Measurements from ENCODE around the gene MMP3. TPM values are rescaled to one million over a fixed set of nuclear protein-coding genes. Genes with fewer than 3 reads are reported as not detected.

Gene MMP3
- total RNA-seq, 1 experiment from 2014 or later, result not detected

GRCh38 chr11:102809971-102810370, 33.4 kb downstream of the MMP3 start:
- Histone ChIP-seq H2AFZ (ENCODE audit: low read depth, low read length, poor library complexity, severe bottlenecking) (no peak overlapping the region), H3K27ac (ENCODE audit: low read depth, low read length) (no peak overlapping the region), H3K36me3 (ENCODE audit: control insufficient read depth in 1 of 2, insufficient read depth in 2 of 2, low read length in 2 of 2) (no peaks in the 10 kb centered on the region), H3K9ac (ENCODE audit: low read length) (no peak overlapping the region), H3K4me2 (ENCODE audit: low read length) (no peak overlapping the region), H3K9me3 (ENCODE audit: control insufficient read depth in 1 of 2, insufficient read depth in 1 of 2, low read depth in 1 of 2, low read length in 2 of 2) (no peaks in the 10 kb centered on the region), H3K9me2 (ENCODE audit: insufficient read depth) (no peaks in the 10 kb centered on the region), H4K20me1 (ENCODE audit: insufficient read depth) (no peaks in the 10 kb centered on the region), H3K4me1 (ENCODE audit: control insufficient read depth in 1 of 2, insufficient read depth in 2 of 2, low read length in 2 of 2) (peaks cover 3 to 14% of the 10 kb centered on the region in 2 experiments; a peak in 3 of 4 replicates), H3K79me2 (ENCODE audit: insufficient read depth, low read length) (no peaks in the 10 kb centered on the region), H3K27me3 (ENCODE audit: insufficient read depth, low read length) (no peaks in the 10 kb centered on the region), H3K4me3 (replicated peaks in 1 of 2; ENCODE audit: low read depth in 1 of 2, low read length in 2 of 2) (no peak overlapping the region)
- intact Hi-C loops (cut with micrococcal nuclease), result loop anchor here (2.0 to 10.0 kb wide), 2 partner anchors 131 to 245 kb away; no protein-coding TSS in a partner anchor
- RAD21 ChIA-PET (ENCODE audit: low non-redundant PET in 1 of 2, low total read pairs in 2 of 2, uncharacterized antibody in 2 of 2, unreplicated experiment in 2 of 2), result no interaction called here
- CTCF ChIA-PET, result interaction anchor here (0.7 to 0.8 kb wide), 2 partner anchors 13 kb away, joined by 3 read pairs; no protein-coding TSS in a partner anchor
- DNase-seq (ENCODE audit: low read depth, low spot score), result no peak
- BruUV-seq (replicated peaks), result no TSS peak
- POLR2A ChIA-PET, result no interaction called here
- TF ChIP-seq ATF3 (IDR thresholded peaks at IDR 0.05) (no peak), ELF1 (IDR thresholded peaks at IDR 0.05; ENCODE audit: borderline replicate concordance, low read depth) (no peak), CTCF (IDR thresholded peaks at IDR 0.05 in 2 of 3, conservative IDR thresholded peaks at IDR 0.05 in 1 of 3; ENCODE audit: borderline replicate concordance in 1 of 3, insufficient read depth in 1 of 3, low read depth in 2 of 3, low read length in 2 of 3) (no peak), SRF (IDR thresholded peaks at IDR 0.05; ENCODE audit: low read depth) (no peak), JUND (IDR thresholded peaks at IDR 0.05) (no peak), POLR2A (IDR thresholded peaks at IDR 0.05; ENCODE audit: borderline replicate concordance, extremely low read depth, insufficient read depth, insufficient read length) (no peak), SIN3A (IDR thresholded peaks at IDR 0.05; ENCODE audit: low read depth) (no peak), FOSL1 (IDR thresholded peaks at IDR 0.05; ENCODE audit: low read depth) (no peak), EZH2phosphoT487 (IDR thresholded peaks at IDR 0.05; ENCODE audit: borderline replicate concordance) (no peak), EGR1 (IDR thresholded peaks at IDR 0.05; ENCODE audit: low read depth) (no peak), ZFX (IDR thresholded peaks at IDR 0.05) (no peak), TCF7L2 (IDR thresholded peaks at IDR 0.05; ENCODE audit: borderline replicate concordance, extremely low read depth, insufficient read depth, insufficient read length) (no peak), ZBTB33 (IDR thresholded peaks at IDR 0.05; ENCODE audit: extremely low read depth, insufficient replicate concordance, low read length) (no peak), YY1 (IDR thresholded peaks at IDR 0.05; ENCODE audit: extremely low read depth, insufficient replicate concordance, low read depth, low read length) (no peak), EZH2 (IDR thresholded peaks at IDR 0.05) (no peak), SP1 (IDR thresholded peaks at IDR 0.05; ENCODE audit: low read depth) (no peak), REST (IDR thresholded peaks at IDR 0.05; ENCODE audit: low read depth) (no peak), CBX3 (IDR thresholded peaks at IDR 0.05; ENCODE audit: low read depth) (no peak), CEBPB (IDR thresholded peaks at IDR 0.05; ENCODE audit: low read depth) (no peak)
- no peak for ATAC-seq

Data from HCT116 (cell line).